Loucy (cell line): ENCODE measurements around the gene TDRD10.

ENCODE experiments used
- H2AFZ ChIP-seq: fragments of 200-600 bp; sonication (generic); 2 replicates; pipeline ENCODE4 v1.6.0; 2016; ENCODE audit warnings: antibody characterized with exemption, mild to moderate bottlenecking, low read length, moderate library complexity
- H3F3A ChIP-seq: fragments of 200-600 bp; 2 replicates; pipeline ENCODE4 v1.6.0; 2016; ENCODE audit warnings: antibody characterized with exemption, low read depth, mild to moderate bottlenecking
- H3K27me3 ChIP-seq: fragments of 200-600 bp; sonication (generic); 2 replicates; pipeline ENCODE4 v1.6.1; 2014; ENCODE audit warnings: low read length, mild to moderate bottlenecking; ENCODE audit not compliant: insufficient read depth, poor library complexity, severe bottlenecking
- H3K36me3 ChIP-seq: fragments of 200-600 bp; sonication (generic); 2 replicates; pipeline ENCODE4 v1.6.1; 2016; ENCODE audit warnings: low read length; ENCODE audit not compliant: insufficient read depth
- H3K4me1 ChIP-seq: fragments of 200-600 bp; sonication (generic); 2 replicates; pipeline ENCODE4 v1.5.1; 2014; ENCODE audit warnings: low read length, mild to moderate bottlenecking; ENCODE audit not compliant: insufficient read depth, poor library complexity, severe bottlenecking
- H3K4me2 ChIP-seq: fragments of 200-600 bp; sonication (generic); 2 replicates; pipeline ENCODE4 v1.6.0; 2014; ENCODE audit warnings: antibody characterized with exemption, low read length, low read depth, mild to moderate bottlenecking; ENCODE audit not compliant: poor library complexity, severe bottlenecking
- H3K4me3 ChIP-seq: fragments of 200-600 bp; sonication (generic); 2 replicates; pipeline ENCODE4 v1.5.1; 2014; ENCODE audit warnings: low read length, mild to moderate bottlenecking, mixed read lengths; ENCODE audit not compliant: poor library complexity, severe bottlenecking
- H3K79me2 ChIP-seq: fragments of 200-600 bp; sonication (generic); 2 replicates; pipeline ENCODE4 v1.6.1; 2014; ENCODE audit warnings: low read length; ENCODE audit not compliant: insufficient read depth
- H3K9ac ChIP-seq: fragments of 200-600 bp; sonication (generic); 2 replicates; pipeline ENCODE4 v1.6.0; 2014; ENCODE audit warnings: mild to moderate bottlenecking, low read depth, low read length, moderate library complexity; ENCODE audit not compliant: poor library complexity, severe bottlenecking
- H3K9me2 ChIP-seq: fragments of 200-600 bp; sonication (generic); replicated peaks from 2 replicates; pipeline ENCODE4 v1.6.1; 2016; ENCODE audit warnings: low read depth, low read length, mixed read lengths
- H3K9me3 ChIP-seq: fragments of 200-600 bp; sonication (generic); 2 replicates; pipeline ENCODE4 v1.6.1; 2014; ENCODE audit warnings: mild to moderate bottlenecking, antibody characterized with exemption, low read length, low read depth; ENCODE audit not compliant: insufficient read depth
- H4K20me1 ChIP-seq: fragments of 200-600 bp; sonication (generic); 2 replicates; pipeline ENCODE4 v1.6.0; 2014; ENCODE audit warnings: antibody characterized with exemption, low read length, mild to moderate bottlenecking; ENCODE audit not compliant: insufficient read depth, poor library complexity, severe bottlenecking
- CTCF ChIP-seq: fragments of 200-600 bp; sonication (generic); conservative IDR thresholded peaks from 2 replicates; pipeline ENCODE4 v1.5.1; 2014; ENCODE audit warnings: mild to moderate bottlenecking, antibody characterized with exemption, low read length
- EZH2phosphoT487 ChIP-seq: fragments of 200-600 bp; IDR thresholded peaks from 2 replicates; pipeline ENCODE4 v1.6.1; 2018; ENCODE audit warnings: antibody characterized with exemption, mild to moderate bottlenecking, moderate library complexity, borderline replicate concordance

TDRD10 gene

GRCh38 chr1:154496383-154496782 is 5.6 kb upstream of the TDRD10 start:
- no peaks in the 10 kb centered on the region for H3K27me3 ChIP-seq
- H4K20me1 ChIP-seq: no peaks in the 10 kb centered on the region
- peak overlapping the region; percentile 11 for H3K4me2 ChIP-seq
- H3K4me1 ChIP-seq: peaks cover 62% of the 10 kb centered on the region
- TF ChIP-seq EZH2phosphoT487: no peak
- no peak for TF ChIP-seq CTCF
- H2AFZ ChIP-seq: no peak overlapping the region
- no peak overlapping the region for H3K4me3 ChIP-seq
- no peaks in the 10 kb centered on the region for H3K36me3 ChIP-seq
- no peaks in the 10 kb centered on the region for H3K79me2 ChIP-seq
- no peaks in the 10 kb centered on the region for H3K9me2 ChIP-seq
- H3K9ac ChIP-seq: no peak overlapping the region
- peaks cover 20% of the 10 kb centered on the region for H3F3A ChIP-seq
- H3K9me3 ChIP-seq: no peaks in the 10 kb centered on the region

- no peaks in the 10 kb centered on the region for H3K79me2 ChIP-seq
- H3K4me1 ChIP-seq: peaks cover 55% of the 10 kb centered on the region
- no peaks in the 10 kb centered on the region for H3K27me3 ChIP-seq
- no peak for TF ChIP-seq EZH2phosphoT487
- TF ChIP-seq CTCF: no peak
- H3K9me2 ChIP-seq: no peaks in the 10 kb centered on the region
- peak overlapping the region; percentile 34 for H3K4me2 ChIP-seq
- no peaks in the 10 kb centered on the region for H3K9me3 ChIP-seq
- H3K36me3 ChIP-seq: no peaks in the 10 kb centered on the region
- no peaks in the 10 kb centered on the region for H4K20me1 ChIP-seq
- no peak overlapping the region for H3K9ac ChIP-seq
- no peak overlapping the region for H3K4me3 ChIP-seq
- peaks cover 20% of the 10 kb centered on the region for H3F3A ChIP-seq
- no peak overlapping the region for H2AFZ ChIP-seq
These were observed 4.8 kb upstream of the TDRD10 start for GRCh38 chr1:154497026-154497806.

- peaks cover 36% of the 10 kb centered on the region for H3K4me1 ChIP-seq
- TF ChIP-seq EZH2phosphoT487 (no peak), CTCF (no peak)
- H3K27me3 ChIP-seq: no peaks in the 10 kb centered on the region
- H3K79me2 ChIP-seq: no peaks in the 10 kb centered on the region
- H3K4me2 ChIP-seq: no peak overlapping the region
- no peak overlapping the region for H3K9ac ChIP-seq
- H4K20me1 ChIP-seq: no peaks in the 10 kb centered on the region
- H3K4me3 ChIP-seq: no peak overlapping the region
- no peaks in the 10 kb centered on the region for H3K9me2 ChIP-seq
- no peaks in the 10 kb centered on the region for H3K9me3 ChIP-seq
- H3K36me3 ChIP-seq: no peaks in the 10 kb centered on the region
- peaks cover 20% of the 10 kb centered on the region for H3F3A ChIP-seq
- H2AFZ ChIP-seq: no peak overlapping the region
These were observed 2.6 kb upstream of the TDRD10 start for GRCh38 chr1:154499446-154499845.
